GM08714 (cell line): ENCODE measurements around the gene CUX1.
"Not testable (repeated sequence)": the region's sequence is repeated elsewhere in the genome, so short reads cannot be mapped to it uniquely, and the experiment has no call there.

Experiments used
- H3K4me3 ChIP-seq: fragments of 200-500 bp; sonication (Bioruptor generic); 2 replicates; pipeline ENCODE4 v1.5.1; 2014; ENCODE audit warnings: mild to moderate bottlenecking, low read length, inconsistent platforms
- ZNF274 ChIP-seq: IDR thresholded peaks from 2 replicates; pipeline ENCODE4 v1.6.1; 2012; ENCODE audit warnings: mild to moderate bottlenecking, low read depth, low read length

The CUX1 gene

DNA sequence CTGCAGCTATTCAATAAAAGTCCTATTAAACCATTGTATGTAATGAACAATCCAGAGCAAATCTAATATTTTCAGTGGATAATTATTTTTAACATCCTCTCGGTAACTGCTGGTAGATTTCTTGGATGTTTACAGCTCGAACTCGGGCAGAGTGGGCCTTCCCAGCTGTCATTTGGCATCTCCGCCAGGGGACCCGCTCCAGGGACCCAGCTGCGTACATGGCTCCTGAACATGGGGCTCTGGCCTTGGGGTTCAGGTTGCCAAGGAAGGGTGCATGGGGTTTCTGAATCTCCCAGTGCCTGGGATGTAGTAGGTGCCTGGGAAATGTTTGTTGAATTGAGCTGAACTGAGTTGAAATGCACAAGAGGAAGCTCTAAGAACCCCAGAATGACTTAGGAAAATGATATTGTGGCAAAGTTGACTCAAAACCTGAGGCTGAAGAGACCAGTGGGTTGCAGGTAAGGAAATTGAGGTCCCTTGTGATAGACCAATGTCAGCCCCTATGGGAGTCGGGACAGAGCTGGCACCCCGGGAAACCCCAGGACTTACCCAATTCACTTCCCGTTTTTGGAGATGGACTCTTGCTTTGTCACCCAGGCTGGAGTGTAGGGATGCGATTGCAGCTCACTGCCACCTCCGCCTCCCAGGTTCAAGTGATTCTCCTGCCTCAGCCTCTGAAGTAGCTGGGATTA, 228.4 kb downstream of the CUX1 start:
- H3K4me3 ChIP-seq: no peak overlapping the region
- no peak for TF ChIP-seq ZNF274

DNA sequence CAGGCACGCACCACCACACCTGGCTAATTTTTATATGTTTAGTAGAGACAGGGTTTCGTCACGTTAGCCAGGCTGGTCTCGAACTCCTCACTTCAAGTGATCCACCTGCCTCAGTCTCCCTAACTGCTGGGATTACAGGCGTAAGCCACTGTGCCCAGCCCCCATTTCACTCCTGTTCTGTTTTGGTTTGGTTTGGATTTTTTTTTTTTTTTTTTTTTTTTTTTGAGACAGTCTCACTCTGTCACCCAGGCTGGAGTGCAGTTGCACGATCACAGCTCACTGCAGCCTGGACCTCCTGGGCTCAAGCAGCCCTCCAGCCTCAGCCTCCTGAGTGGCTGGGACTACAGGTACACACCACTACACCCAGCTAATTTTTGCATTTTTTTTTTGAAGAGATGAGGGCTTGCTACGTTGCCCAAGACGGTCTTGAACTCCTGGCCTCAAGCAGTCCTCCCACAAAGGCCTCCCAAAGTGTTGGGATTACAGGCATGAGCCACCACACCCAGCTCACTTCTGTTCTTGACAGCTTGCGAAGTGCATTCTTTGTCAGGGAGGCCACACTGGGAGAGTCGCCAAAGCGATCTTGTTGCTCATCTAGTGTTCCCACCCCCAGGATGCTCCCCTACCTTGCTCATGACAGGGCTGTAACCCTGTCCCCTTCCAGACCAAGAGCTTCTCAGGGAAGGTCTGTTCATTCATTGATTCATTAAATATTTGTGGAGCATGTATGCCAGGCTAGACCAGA, 229.1 kb downstream of the CUX1 start:
- H3K4me3 ChIP-seq: no peak overlapping the region
- no peak for TF ChIP-seq ZNF274

DNA sequence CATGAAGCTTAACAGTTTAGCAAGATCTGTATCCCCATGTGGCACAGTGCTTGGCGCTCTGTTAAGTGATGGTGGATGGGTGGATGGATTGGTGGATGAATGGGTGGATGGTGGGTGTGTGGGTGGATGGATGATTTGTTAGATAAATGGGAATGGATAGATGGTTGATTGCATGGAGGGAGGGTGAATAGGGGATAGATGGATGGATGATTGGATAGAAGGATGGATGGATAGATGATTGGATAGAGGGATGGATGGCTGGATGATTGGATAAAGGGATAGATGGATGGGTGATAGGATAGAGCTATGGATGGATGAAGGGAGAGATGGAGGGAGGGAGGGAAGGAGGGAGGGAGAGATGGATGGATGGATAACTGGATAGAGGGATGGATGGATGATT, 229.7 kb downstream of the CUX1 start:
- no peak overlapping the region for H3K4me3 ChIP-seq
- no peak for TF ChIP-seq ZNF274

DNA sequence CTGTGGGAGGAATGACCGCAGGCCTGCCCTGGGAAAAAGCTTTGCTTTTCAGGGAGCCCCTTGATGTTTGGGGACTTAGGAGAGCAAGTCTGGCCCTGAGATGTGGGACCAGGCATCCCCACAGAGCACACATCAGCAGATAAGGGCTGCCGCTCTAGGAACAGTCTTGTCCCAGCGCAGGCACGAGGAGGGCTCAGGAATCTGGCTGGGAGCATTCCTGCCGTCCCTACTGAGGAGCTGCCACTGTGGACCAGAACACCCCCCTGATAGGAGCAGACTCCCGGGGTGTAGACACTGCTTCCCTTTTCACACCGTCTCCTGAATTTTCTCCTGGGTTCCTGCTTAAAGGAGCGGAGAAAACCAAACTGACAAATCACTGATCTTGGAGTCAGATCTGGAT, 232.3 kb downstream of the CUX1 start:
- TF ChIP-seq ZNF274: no peak
- H3K4me3 ChIP-seq: no peak overlapping the region

DNA sequence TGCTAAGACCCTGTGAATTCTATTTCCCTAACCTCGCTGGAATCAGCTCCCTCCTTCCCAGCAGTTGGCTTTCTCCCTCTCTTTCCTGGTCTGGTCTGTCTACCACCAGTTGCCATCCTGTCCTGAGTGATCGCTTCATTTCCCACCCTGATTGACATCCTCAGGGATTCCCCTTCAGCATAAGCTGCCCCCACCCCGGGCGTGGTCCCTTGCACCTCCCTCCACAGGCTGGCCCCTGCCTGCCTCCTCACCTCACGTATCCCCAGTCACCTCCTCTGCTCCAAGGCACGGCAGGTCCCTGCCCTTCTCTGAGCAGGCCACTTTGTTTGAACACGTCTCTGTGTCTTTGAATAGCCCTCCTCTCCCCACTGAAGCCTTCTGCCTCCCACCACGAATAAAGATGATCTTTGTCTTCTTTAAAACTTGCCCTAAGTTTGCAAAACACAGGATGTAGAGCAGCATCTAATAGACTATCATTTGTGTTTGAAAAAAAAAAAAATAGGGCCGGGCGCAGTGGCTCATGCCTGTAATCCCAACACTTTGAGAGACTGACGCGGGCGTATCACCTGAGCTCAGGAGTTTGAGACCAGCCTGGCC, 233.5 kb downstream of the CUX1 start:
- TF ChIP-seq ZNF274: no peak
- no peak overlapping the region for H3K4me3 ChIP-seq

DNA sequence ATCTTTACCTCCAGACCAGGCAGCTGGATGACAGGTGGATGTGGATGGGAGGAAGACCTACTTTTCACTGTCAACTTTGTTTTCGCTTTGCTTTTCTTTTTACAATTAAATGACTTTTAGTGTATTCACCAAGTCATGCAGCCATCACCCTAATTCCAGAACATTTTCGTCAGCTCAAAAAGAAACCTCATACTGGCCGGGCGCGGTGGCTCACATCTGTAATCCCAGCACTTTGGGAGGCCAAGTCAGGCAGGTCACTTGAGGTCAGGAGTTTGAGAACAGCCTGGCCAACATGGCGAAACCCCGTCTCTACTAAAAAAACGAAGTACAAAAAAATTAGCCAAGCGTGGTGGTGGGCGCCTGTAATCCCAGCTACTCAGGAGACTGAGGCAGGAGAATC, 234.3 kb downstream of the CUX1 start:
- H3K4me3 ChIP-seq: not testable (repeated sequence)

DNA sequence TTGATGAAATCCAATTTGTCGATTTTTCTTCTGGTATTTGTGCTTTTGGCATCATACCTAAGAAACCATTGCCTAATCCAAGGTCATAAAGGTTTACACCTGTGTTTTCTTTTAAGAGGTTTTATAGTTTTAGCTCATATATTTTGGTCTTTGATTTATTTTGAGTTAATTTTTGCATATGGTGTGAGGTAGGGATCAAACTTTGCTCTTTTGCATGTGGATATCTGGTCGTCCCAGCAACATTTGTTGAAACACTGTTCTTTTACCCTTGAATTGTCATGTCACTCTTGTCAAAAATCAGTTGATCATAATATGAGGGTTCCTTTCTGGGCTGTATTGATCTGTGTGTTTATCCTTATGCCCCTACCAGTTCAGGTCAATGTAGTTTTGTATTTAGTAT, 236.7 kb downstream of the CUX1 start:
- TF ChIP-seq ZNF274: no peak

DNA sequence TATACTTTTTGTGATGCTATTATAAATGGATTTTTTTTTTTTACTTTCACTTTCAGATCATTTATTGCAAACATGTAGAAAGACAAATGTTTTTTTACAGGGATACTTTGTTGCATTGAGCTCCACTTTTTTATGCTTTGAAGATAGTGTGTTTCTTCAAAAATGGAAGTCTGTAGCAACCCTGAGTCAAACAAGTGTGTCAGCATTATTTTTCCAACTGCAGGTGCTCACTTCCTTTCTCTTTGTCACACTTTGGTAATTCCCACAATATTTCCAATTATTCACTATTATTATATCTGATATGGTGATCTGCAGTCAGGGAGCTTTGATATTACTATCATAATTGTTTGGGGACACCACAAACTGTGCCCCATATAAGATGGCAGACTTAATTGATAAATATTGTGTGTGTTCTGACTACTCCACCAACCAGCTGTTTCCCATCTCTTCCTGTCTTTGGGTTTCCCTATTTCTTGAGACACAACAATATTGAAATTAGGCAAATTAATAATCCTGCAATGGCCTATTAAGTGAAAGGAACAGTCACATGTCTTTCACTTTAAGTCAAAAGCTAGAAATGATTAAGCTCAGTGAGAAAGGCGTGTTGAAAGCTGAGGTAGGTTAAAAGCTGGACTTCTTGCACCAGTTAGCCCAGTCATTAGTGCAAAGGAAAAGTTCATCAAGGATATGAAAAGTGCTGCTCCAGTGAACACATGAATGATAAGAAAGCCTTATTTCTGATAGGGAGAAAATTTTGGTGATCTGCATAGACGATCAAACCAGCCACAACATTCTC, 238.0 kb downstream of the CUX1 start:
- H3K4me3 ChIP-seq: no peak overlapping the region
- no peak for TF ChIP-seq ZNF274

More for the DNA sequence above, 236.7 kb downstream of the CUX1 start:
- H3K4me3 ChIP-seq: no peak overlapping the region

DNA sequence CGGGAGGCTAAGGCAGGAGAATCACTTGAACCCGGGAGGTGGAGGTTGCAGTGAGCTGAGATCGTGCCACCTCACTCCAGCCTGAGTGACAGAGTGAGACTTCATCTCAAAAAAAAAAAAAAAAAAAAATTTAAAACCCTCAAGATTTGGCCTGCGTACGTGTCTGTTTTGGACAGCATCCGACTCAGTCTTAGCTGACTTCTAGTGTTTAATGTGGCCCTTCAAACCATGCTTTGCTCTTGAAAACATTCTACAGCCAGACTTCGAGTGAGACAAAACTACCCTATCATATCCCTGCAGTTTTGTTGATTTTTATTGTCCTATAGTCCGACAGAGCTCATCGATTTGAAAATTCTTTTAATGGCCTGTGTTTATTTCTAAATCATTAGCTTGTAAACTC, 242.1 kb downstream of the CUX1 start:
- TF ChIP-seq ZNF274: no peak
- H3K4me3 ChIP-seq: no peak overlapping the region

DNA sequence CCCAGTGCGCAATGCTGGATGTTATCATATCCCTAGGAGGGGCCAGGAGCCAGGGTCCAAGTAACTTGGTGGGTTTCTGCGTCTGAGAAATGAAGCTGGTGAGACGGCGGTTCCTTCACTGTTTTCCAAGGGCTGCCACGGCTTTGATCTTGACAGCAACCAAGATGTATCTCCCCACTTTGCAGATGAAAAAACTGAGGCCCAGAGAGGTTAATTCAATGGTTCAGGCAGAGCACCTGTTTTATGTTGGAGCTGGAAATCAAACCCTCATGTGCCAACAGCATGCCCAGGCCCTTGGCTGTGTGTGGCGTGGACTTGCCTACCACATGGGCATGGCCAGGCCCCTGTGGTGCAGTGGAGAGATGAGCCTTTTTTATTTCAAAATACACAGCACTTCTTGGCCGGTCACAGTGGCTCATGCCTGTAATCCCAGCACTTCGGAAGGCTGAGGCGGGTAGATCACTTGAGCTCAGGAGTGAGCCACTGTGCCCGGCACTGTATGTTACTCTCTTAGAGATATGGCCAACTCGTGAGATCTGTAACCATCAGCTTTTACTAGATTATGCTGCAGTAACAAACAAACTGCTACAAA, 244.0 kb downstream of the CUX1 start:
- no peak for TF ChIP-seq ZNF274
- H3K4me3 ChIP-seq: no peak overlapping the region

DNA sequence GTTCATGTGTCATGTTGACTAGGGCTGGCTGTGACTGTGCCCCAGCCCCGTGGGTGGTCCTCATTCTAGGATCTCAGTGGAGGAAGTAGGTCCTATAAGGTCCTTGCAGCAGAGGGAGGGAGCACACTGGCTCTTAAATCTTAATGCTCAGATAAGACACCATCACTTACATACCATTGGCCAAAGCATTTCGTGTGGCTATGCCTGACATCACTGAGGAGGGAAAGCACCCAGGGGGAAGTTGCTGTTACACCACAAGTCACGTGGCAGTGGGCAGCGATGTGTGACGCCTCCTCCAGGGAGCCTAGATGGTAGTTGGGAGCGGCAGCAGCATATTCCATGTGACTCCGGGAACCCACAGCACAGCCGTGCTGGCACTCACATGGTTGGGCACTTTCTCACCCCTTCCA, 244.6 kb downstream of the CUX1 start:
- TF ChIP-seq ZNF274: no peak
- no peak overlapping the region for H3K4me3 ChIP-seq

DNA sequence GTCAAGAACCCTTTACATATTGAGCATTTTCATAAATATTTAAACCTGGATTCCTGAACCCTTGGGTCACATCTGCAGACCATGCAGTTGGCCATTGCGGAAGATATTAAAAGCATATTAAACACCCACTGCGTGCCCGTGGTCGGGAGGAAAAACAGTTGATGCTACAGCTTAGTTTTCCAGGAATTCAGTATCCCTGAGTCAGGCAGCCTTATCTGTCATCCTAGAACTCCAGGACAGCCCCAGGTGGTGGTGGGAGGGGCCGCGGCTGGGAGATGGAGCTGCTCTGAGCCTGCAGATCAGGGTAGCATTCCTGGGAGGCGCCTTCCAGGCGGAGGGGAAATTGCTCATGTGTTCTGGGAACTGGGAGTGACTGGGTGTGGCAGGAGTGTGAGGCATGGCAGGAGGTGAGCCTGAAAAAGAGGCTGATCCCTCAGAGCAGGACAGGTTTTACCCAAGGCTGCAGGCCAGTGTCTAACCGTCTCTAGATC, 246.3 kb downstream of the CUX1 start:
- H3K4me3 ChIP-seq: no peak overlapping the region
- no peak for TF ChIP-seq ZNF274

DNA sequence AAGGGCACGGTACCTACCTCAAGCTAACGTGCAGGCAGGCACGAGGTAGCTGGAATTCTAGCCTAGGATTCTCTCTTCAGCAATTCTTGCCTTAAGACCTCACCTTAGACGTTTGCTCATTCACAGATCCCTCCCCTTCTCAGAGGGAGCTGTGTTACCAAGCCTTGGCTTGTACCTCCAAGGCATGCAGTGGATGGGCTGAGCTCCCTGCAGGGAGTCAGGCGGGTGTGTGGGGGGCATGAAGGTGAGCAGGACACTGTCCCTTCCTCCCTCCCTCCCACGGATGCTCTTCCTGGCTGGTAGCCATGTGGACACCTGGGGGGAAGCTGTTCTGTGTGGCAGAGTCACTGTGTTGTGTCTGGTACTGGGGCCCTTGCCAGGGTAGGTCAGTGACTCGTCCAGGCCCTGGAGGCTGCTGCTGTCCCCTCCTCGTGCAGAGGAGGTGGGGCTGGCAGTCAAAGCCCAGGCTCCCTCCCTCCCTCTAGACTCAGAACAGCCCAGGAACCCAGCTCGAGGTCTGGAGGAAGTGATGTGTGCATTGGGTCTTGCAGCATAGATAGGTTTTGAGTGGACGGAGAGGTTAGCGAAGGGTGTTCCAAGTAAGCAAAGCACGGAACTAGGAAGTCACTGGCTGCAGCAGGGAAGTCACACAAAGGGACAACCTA, 247.1 kb downstream of the CUX1 start:
- no peak overlapping the region for H3K4me3 ChIP-seq
- TF ChIP-seq ZNF274: no peak
